K562 (cell line): ENCODE measurements around the gene KLF13. TPM values are rescaled to one million over a fixed set of nuclear protein-coding genes. Genes with fewer than 3 reads are reported as not detected.
A peak's percentile ranks its signal among the peaks of the same experiment; 100 is the strongest.

Experiments
- ATAC-seq: fragments of 200-7000 bp; cut with Tn5 transposase; 3 replicates; pipeline ENCODE4 v1.9.1; 2020; ENCODE audit warnings: moderate library complexity
- BruUV-seq: library from RNA; stranded (reverse); fragments of 400-500 nt; replicated peaks from 2 replicates; lab custom pipeline; 2021; lab: Mats Ljungman, UMichigan
- CTCF ChIA-PET: fragments of 300-600 bp; formaldehyde crosslinking; extraction: SDS; loops from one replicate; lab custom pipeline; 2021; ENCODE audit warnings: low intra/inter-chr PET ratio; lab: Yijun Ruan, JAX
- POLR2A ChIA-PET: fragments of 300-600, 350-650 bp; sonication (Branson Sonifier 250); formaldehyde crosslinking; extraction: SDS; loops from one replicate; lab custom pipeline; 2021; ENCODE audit warnings: antibody characterized with exemption, inconsistent platforms; lab: Yijun Ruan, JAX
- DNase-seq, 4 experiments: peaks; one replicate each; pipeline versions ENCODE4 v3.0.0 to v3.0.0-alpha.2; 2011 to 2018; ENCODE audit warnings: low spot score in 3 of 4, mixed read lengths in 3 of 4; ENCODE audit errors: extremely low read depth in 1 of 4
- FAIRE-seq: peaks from 2 replicates; lab custom pipeline; 2011; peaks lifted over from hg19 to GRCh38; lab: Jason Lieb, UNC
- H2AFZ ChIP-seq: 2 replicates; pipeline ENCODE4 v1.6.0; 2011; ENCODE audit warnings: low read depth, low read length, control low read depth, inconsistent platforms
- H3K27ac ChIP-seq: fragments of 200-600 bp; 3 replicates; pipeline ENCODE4 v1.8.0; 2011; ENCODE audit warnings: low read depth, mild to moderate bottlenecking, control low read depth, inconsistent platforms, low read length, moderate library complexity, mixed read lengths; ENCODE audit errors: extremely low read depth
- H3K27me3 ChIP-seq, 2 experiments: fragments of 300-600 bp in 1 of 2; 2 replicates in 1 of 2; 3 replicates in 1 of 2; pipeline versions ENCODE4 v1.6.0 to v1.8.0; 2011; ENCODE audit warnings: inconsistent platforms in 2 of 2, low read length in 2 of 2, mild to moderate bottlenecking in 1 of 2, mixed read lengths in 1 of 2, moderate library complexity in 1 of 2; ENCODE audit not compliant: control insufficient read depth in 2 of 2, insufficient read depth in 2 of 2
- H3K36me3 ChIP-seq: fragments of 300-600 bp; 3 replicates; pipeline ENCODE4 v1.8.0; 2011; ENCODE audit warnings: mild to moderate bottlenecking, low read length, inconsistent platforms; ENCODE audit not compliant: control insufficient read depth, insufficient read depth
- H3K4me1 ChIP-seq, 2 experiments: fragments of 200-600 bp in 1 of 2; replicated peaks in 1 of 2; 2 replicates in 1 of 2; 3 replicates in 1 of 2; pipeline versions ENCODE4 v1.5.1 to v1.8.0; 2011; ENCODE audit warnings: inconsistent platforms in 2 of 2, low read length in 2 of 2, mild to moderate bottlenecking in 1 of 2, mixed read lengths in 1 of 2, moderate library complexity in 1 of 2; ENCODE audit not compliant: control insufficient read depth in 2 of 2, insufficient read depth in 2 of 2
- H3K4me2 ChIP-seq: 2 replicates; pipeline ENCODE4 v1.6.1; 2011; ENCODE audit warnings: low read length, control low read depth, inconsistent platforms, mixed read lengths; ENCODE audit not compliant: insufficient read depth
- H3K4me3 ChIP-seq: fragments of 200-600 bp; sonication (generic), shearing (Covaris generic); 2 replicates; pipeline ENCODE4 v1.5.1; 2016; ENCODE audit warnings: control low read depth, inconsistent platforms
- H3K79me2 ChIP-seq: fragments of 200-600 bp; 3 replicates; pipeline ENCODE4 v1.8.0; 2011; ENCODE audit warnings: low read length, inconsistent platforms; ENCODE audit not compliant: control insufficient read depth, insufficient read depth
- H3K9ac ChIP-seq, 2 experiments: 2 replicates each; pipeline versions ENCODE4 v1.6.0 to v1.6.1; 2011; ENCODE audit warnings: low read depth in 2 of 2, low read length in 2 of 2, control low read depth in 1 of 2, inconsistent platforms in 1 of 2, mild to moderate bottlenecking in 1 of 2, mixed read lengths in 1 of 2; ENCODE audit not compliant: insufficient read depth in 1 of 2
- H3K9me1 ChIP-seq: one replicate; pipeline ENCODE4 v1.6.0; 2011; ENCODE audit warnings: inconsistent platforms, mild to moderate bottlenecking, low read length, moderate library complexity; ENCODE audit not compliant: control insufficient read depth, insufficient read depth
- H3K9me3 ChIP-seq: replicated peaks from 2 replicates; pipeline ENCODE4 v1.5.1; 2011; ENCODE audit warnings: low read depth, low read length, inconsistent platforms; ENCODE audit not compliant: control insufficient read depth, insufficient read depth
- H4K20me1 ChIP-seq: replicated peaks from 2 replicates; pipeline ENCODE4 v1.6.1; 2011; ENCODE audit warnings: low read length, inconsistent platforms, mixed read lengths; ENCODE audit not compliant: control insufficient read depth, insufficient read depth
- CXXC5 ChIP-seq: fragments of 250-450 bp; sonication (Bioruptor Pico); IDR thresholded peaks from 2 replicates; pipeline ENCODE4 v1.8.0; 2022; ENCODE audit warnings: inconsistent platforms, mild to moderate bottlenecking, moderate library complexity
- ESRRB ChIP-seq: fragments of 250-450 bp; sonication (Bioruptor Pico); IDR thresholded peaks from 2 replicates; pipeline ENCODE4 v1.5.0; 2020; ENCODE audit warnings: mild to moderate bottlenecking, moderate library complexity, borderline replicate concordance
- HNRNPUL1 ChIP-seq: fragments of 200-400 bp; formaldehyde crosslinking; IDR thresholded peaks from 2 replicates; pipeline ENCODE4 v1.6.1; 2017; ENCODE audit warnings: low read length
- MYBL2 ChIP-seq, 2 experiments: fragments of 450-650 bp in 1 of 2; sonication (generic) in 1 of 2; formaldehyde crosslinking in 1 of 2; IDR thresholded peaks; 2 replicates each; pipeline versions ENCODE4 v1.6.1 to v1.8.1; 2017 to 2022; ENCODE audit warnings: borderline replicate concordance in 1 of 2, inconsistent platforms in 1 of 2, low read depth in 1 of 2, mild to moderate bottlenecking in 1 of 2, missing genetic modification reagents in 1 of 2, moderate library complexity in 1 of 2
- NR2C1 ChIP-seq, 2 experiments: fragments of 450-650 bp; IDR thresholded peaks; 2 replicates each; pipeline ENCODE4 v1.6.1; 2017; ENCODE audit warnings: mild to moderate bottlenecking in 2 of 2, antibody characterized with exemption in 1 of 2, inconsistent platforms in 1 of 2, missing compliant biosample characterization in 1 of 2, missing genetic modification characterization in 1 of 2
- PURB ChIP-seq: sonication (generic); formaldehyde crosslinking; IDR thresholded peaks from 2 replicates; pipeline ENCODE4 v1.9.0; 2021; ENCODE audit warnings: low read depth, mild to moderate bottlenecking, missing genetic modification reagents
- ZNF239 ChIP-seq: fragments of 250-450 bp; sonication (Bioruptor Pico); IDR thresholded peaks from 2 replicates; pipeline ENCODE4 v1.4.0; 2020; ENCODE audit warnings: mild to moderate bottlenecking
- ZNF384 ChIP-seq: IDR thresholded peaks from 2 replicates; pipeline ENCODE4 v1.6.1; 2012; ENCODE audit warnings: low read depth, low read length, improper control_type of control experiment
- WGBS: fragments of 100-300 bp; shearing (Covaris generic); methylation state at CpG from one replicate; pipeline ENCODE4 v1.1.6; 2016; ENCODE audit warnings: low coverage, mixed read lengths; ENCODE audit not compliant: insufficient coverage; ENCODE audit errors: missing lambda C conversion rate; 5-methylcytosine and 5-hydroxymethylcytosine counted together
- in situ Hi-C: fragments of 300-500 bp; cut with MboI; formaldehyde crosslinking; loops from 4 replicates; pipeline ENCODE4 v1.15.0; 2018; ENCODE audit warnings: inconsistent platforms, mixed read lengths
- intact Hi-C: fragments of 100-400 bp; cut with micrococcal nuclease; formaldehyde crosslinking; loops from 2 replicates; pipeline ENCODE4 v1.14.2; 2022
- polyA plus RNA-seq, 8 experiments: library from polyadenylated mRNA; depleted of rRNA in 4 of 8; stranded (reverse) in 5 of 8; unstranded in 3 of 8; fragments of >200 nt; fragmentation: Nextera tagmentation in 2 of 8; fragmentation: Illumina TruSeq in 1 of 8; extraction: Ambion mirVana in 2 of 8; extraction: Trizol in 1 of 8; gene quantifications; 2 replicates each; pipeline versions ENCODE4 v1.2.1 to v1.2.3, GENCODE V29; 2011 to 2014; ENCODE audit warnings: inconsistent platforms in 1 of 8, missing spikeins in 1 of 8
- total RNA-seq, 7 experiments: library from RNA; depleted of rRNA in 6 of 7; stranded (reverse); fragments of >200 nt in 6 of 7; fragmentation: Illumina TruSeq in 2 of 7; extraction: Trizol in 2 of 7; gene quantifications; 2 replicates each; pipeline versions ENCODE4 v1.2.1 to v1.2.3, GENCODE V29; 2011 to 2021; ENCODE audit warnings: low replicate concordance in 1 of 7
- TF ChIP-seq, protein P1 (sequence below), 3 experiments: IDR thresholded peaks in 2 of 3; conservative IDR thresholded peaks in 1 of 3; 2 replicates each; pipeline ENCODE4 v1.5.1; 2011 to 2012; ENCODE audit warnings: low read length in 3 of 3, mild to moderate bottlenecking in 3 of 3, control low read depth in 2 of 3, improper control_type of control experiment in 1 of 3, inconsistent platforms in 1 of 3, low read depth in 1 of 3, mixed read lengths in 1 of 3, moderate library complexity in 1 of 3; ENCODE audit not compliant: insufficient read depth in 2 of 3

KLF13 gene
- total and polyA plus RNA-seq, 9 of the 15 experiments (the other 6 are each of a cell fraction or from before 2014, with no cell fraction given), result 1.8 to 10.5 (median 4.8) TPM

- no peaks in the 10 kb centered on the region for H4K20me1 ChIP-seq
- in situ Hi-C loops (no loop called here), intact Hi-C loops (no loop called here)
- H3K27me3 ChIP-seq, result peaks cover 6 to 11% of the 10 kb centered on the region in 2 experiments
- H2AFZ ChIP-seq, result no peak overlapping the region
- no peak for ATAC-seq
- FAIRE-seq, result no peak
- no peaks in the 10 kb centered on the region for H3K9me1 ChIP-seq
- H3K9me3 ChIP-seq, result no peaks in the 10 kb centered on the region
- ChIA-PET POLR2A (interaction anchor here (0.7 kb wide), 1 partner anchor 56 kb away, joined by 4 read pairs; no protein-coding TSS in a partner anchor), CTCF (no interaction called here)
- no peak overlapping the region for H3K9ac ChIP-seq
- no TSS peak for BruUV-seq
- no peak overlapping the region for H3K4me3 ChIP-seq
- H3K36me3 ChIP-seq, result no peaks in the 10 kb centered on the region
- DNase-seq, result peak in 1 of 4 experiments; percentile 2
- TF ChIP-seq ZNF384 (no peak), PURB (CRISPR knock-in tag) (no peak), CXXC5 (CRISPR knock-in tag) (no peak), NR2C1 (IDR thresholded peaks at IDR 0.05) (no peak), NR2C1 (tag; IDR thresholded peaks at IDR 0.05) (no peak)
- no peak overlapping the region for H3K4me2 ChIP-seq
- no peak overlapping the region for H3K27ac ChIP-seq
- 12% methylated on average over 4 of the region's 4 CpGs for WGBS
- no peaks in the 10 kb centered on the region for H3K79me2 ChIP-seq
- H3K4me1 ChIP-seq, result peaks cover 0 to 23% of the 10 kb centered on the region in 2 experiments; a peak in 3 of 5 replicates
Measured at GRCh38 chr15:31389576-31389975, 62.9 kb downstream of the KLF13 start.

DNA sequence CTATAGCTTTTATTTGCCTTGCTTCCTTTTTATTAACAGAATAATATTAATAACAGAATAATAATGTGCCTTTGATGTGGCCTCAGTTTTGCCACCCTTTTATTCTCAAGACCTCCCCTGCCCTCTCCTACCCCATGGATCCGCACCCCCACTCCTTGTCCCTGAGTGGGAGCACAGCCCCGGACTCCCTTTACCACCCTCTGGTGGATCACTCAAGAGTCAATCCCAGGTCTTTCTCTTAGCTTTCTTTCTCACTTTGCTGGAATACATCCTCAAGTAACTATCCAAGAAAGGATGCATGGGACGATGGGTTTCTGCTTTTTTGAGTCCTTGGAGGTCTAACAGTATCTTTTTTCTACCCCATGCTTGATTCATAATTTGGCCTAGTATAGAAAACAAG lies 63.4 kb downstream of the KLF13 start:
- no peaks in the 10 kb centered on the region for H3K36me3 ChIP-seq
- CTCF ChIA-PET, result no interaction called here
- ATAC-seq, result no peak
- peak in 1 of 4 experiments; percentile 3 for DNase-seq
- no peaks in the 10 kb centered on the region for H4K20me1 ChIP-seq
- H3K9me3 ChIP-seq, result no peaks in the 10 kb centered on the region
- 7% methylated on average over 3 of the region's 3 CpGs for WGBS
- in situ Hi-C loops, result no loop called here
- POLR2A ChIA-PET, result interaction anchor here (0.7 kb wide), 1 partner anchor 56 kb away, joined by 4 read pairs; no protein-coding TSS in a partner anchor
- no peaks in the 10 kb centered on the region for H3K79me2 ChIP-seq
- H3K9me1 ChIP-seq, result no peaks in the 10 kb centered on the region
- intact Hi-C loops, result no loop called here
- H3K27ac ChIP-seq, result no peak overlapping the region
- H2AFZ ChIP-seq, result no peak overlapping the region
- H3K4me3 ChIP-seq, result no peak overlapping the region
- H3K9ac ChIP-seq, result no peak overlapping the region
- peaks cover 0 to 23% of the 10 kb centered on the region in 2 experiments; a peak in 3 of 5 replicates for H3K4me1 ChIP-seq
- FAIRE-seq, result no peak
- peaks cover 6 to 8% of the 10 kb centered on the region in 2 experiments for H3K27me3 ChIP-seq
- TF ChIP-seq HNRNPUL1 (no peak), ZNF239 (CRISPR knock-in tag) (no peak), MYBL2 (IDR thresholded peaks at IDR 0.05; ENCODE audit: low read depth) (no peak), MYBL2 (CRISPR knock-in tag; IDR thresholded peaks at IDR 0.05; ENCODE audit: borderline replicate concordance) (no peak), ESRRB (no peak)
- TF ChIP-seq, protein P1, sequence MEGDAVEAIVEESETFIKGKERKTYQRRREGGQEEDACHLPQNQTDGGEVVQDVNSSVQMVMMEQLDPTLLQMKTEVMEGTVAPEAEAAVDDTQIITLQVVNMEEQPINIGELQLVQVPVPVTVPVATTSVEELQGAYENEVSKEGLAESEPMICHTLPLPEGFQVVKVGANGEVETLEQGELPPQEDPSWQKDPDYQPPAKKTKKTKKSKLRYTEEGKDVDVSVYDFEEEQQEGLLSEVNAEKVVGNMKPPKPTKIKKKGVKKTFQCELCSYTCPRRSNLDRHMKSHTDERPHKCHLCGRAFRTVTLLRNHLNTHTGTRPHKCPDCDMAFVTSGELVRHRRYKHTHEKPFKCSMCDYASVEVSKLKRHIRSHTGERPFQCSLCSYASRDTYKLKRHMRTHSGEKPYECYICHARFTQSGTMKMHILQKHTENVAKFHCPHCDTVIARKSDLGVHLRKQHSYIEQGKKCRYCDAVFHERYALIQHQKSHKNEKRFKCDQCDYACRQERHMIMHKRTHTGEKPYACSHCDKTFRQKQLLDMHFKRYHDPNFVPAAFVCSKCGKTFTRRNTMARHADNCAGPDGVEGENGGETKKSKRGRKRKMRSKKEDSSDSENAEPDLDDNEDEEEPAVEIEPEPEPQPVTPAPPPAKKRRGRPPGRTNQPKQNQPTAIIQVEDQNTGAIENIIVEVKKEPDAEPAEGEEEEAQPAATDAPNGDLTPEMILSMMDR (IDR thresholded peaks at IDR 0.05 in 2 of 3, conservative IDR thresholded peaks at IDR 0.05 in 1 of 3; ENCODE audit: insufficient read depth in 2 of 3, low read depth in 1 of 3, low read length in 3 of 3), result 0 out of 6 replicates have a peak, but pooled peaks of 1 of the 3 experiments have one; percentile 4
- no peak overlapping the region for H3K4me2 ChIP-seq
- no TSS peak for BruUV-seq
